ENCODE measurements around the gene HTT. TPM values are rescaled to one million over a fixed set of nuclear protein-coding genes. Genes with fewer than 3 reads are reported as not detected.

HTT gene
- total and polyA plus RNA-seq, 9 of the 15 experiments (the other 6 are each of a cell fraction or from before 2014, with no cell fraction given) = 0.66 to 31.6 (median 14.7) TPM

DNA sequence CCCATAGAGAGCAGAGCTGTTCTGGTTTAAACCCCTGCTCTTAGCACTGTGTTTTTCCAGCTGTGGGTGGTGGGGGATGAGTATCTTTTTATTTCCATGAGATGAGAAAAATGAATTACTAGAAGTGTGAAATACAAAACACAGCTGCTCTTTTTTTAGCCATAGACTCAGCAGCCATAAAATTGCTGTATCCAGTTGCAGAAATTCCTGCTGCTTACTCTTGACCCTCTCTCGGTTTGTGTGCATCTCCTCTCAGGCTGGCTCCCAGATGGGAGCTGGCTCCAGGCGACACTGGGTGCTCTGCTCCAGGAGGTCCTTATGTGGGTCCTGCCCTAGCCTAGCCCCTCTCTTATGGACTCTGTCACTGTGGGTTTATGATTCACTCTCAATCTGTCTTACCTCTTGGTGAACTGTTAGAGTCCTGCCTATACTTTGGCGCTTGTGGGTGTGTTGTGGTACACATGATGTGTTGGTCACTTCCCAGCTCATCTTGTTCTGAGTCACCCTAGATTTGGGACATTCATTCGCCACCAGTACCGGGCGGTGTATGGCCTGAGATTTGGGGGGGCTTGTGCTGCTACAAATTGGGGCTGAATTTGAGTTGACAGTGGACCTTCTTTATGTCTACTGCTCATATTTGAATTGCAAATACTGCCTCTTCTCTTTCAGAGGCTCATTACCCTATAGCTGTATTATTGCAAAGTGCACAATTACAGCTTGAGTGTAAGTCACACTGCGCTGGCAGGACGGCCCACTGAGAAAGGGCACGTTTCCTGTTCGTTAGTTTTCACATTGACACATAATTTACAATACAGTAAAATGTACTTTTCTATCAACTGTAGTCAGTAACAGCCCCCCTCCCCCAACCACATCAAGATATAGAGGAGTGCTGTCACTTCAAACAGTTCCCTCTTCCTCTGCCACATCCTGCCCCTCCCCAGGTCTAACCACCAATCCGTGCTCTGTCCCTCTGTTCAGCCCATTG, 127.5 kb downstream of the HTT start (continued):
- peak; percentile 52 for TF ChIP-seq VEZF1 (CRISPR knock-in tag; IDR thresholded peaks at IDR 0.05)
- peak; percentile 63 for TF ChIP-seq MEIS2 (IDR thresholded peaks at IDR 0.05; ENCODE audit: partially characterized antibody)
- no peak for TF ChIP-seq REST (IDR thresholded peaks at IDR 0.05; ENCODE audit: borderline replicate concordance)
- TF ChIP-seq REST (CRISPR knock-in tag; IDR thresholded peaks at IDR 0.05; ENCODE audit: low read depth) = no peak
- TF ChIP-seq ESRRB (CRISPR knock-in tag; IDR thresholded peaks at IDR 0.05; ENCODE audit: borderline replicate concordance) = no peak
- TF ChIP-seq, protein P1, sequence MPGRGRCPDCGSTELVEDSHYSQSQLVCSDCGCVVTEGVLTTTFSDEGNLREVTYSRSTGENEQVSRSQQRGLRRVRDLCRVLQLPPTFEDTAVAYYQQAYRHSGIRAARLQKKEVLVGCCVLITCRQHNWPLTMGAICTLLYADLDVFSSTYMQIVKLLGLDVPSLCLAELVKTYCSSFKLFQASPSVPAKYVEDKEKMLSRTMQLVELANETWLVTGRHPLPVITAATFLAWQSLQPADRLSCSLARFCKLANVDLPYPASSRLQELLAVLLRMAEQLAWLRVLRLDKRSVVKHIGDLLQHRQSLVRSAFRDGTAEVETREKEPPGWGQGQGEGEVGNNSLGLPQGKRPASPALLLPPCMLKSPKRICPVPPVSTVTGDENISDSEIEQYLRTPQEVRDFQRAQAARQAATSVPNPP (IDR thresholded peaks at IDR 0.05; ENCODE audit: borderline replicate concordance, insufficient read depth, insufficient read length) = no peak
- TF ChIP-seq SAP30 (IDR thresholded peaks at IDR 0.05; ENCODE audit: borderline replicate concordance, insufficient read depth, low read depth, low read length, poor library complexity, severe bottlenecking) = no peak
- TF ChIP-seq, protein P2, sequence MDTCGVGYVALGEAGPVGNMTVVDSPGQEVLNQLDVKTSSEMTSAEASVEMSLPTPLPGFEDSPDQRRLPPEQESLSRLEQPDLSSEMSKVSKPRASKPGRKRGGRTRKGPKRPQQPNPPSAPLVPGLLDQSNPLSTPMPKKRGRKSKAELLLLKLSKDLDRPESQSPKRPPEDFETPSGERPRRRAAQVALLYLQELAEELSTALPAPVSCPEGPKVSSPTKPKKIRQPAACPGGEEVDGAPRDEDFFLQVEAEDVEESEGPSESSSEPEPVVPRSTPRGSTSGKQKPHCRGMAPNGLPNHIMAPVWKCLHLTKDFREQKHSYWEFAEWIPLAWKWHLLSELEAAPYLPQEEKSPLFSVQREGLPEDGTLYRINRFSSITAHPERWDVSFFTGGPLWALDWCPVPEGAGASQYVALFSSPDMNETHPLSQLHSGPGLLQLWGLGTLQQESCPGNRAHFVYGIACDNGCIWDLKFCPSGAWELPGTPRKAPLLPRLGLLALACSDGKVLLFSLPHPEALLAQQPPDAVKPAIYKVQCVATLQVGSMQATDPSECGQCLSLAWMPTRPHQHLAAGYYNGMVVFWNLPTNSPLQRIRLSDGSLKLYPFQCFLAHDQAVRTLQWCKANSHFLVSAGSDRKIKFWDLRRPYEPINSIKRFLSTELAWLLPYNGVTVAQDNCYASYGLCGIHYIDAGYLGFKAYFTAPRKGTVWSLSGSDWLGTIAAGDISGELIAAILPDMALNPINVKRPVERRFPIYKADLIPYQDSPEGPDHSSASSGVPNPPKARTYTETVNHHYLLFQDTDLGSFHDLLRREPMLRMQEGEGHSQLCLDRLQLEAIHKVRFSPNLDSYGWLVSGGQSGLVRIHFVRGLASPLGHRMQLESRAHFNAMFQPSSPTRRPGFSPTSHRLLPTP (IDR thresholded peaks at IDR 0.05; ENCODE audit: borderline replicate concordance, extremely low read depth, insufficient read length) = no peak
- no peak for TF ChIP-seq EP400 (IDR thresholded peaks at IDR 0.05)
- TF ChIP-seq FOSL1 (tag; conservative IDR thresholded peaks at IDR 0.05) = peak; percentile 52; the same call in 1 of the 2 replicates
